IPS-20b (cell line): ENCODE measurements around the gene MAST2.
"Not testable (repeated sequence)": the region's sequence is repeated elsewhere in the genome, so short reads cannot be mapped to it uniquely, and the experiment has no call there.

Experiments
- H3K27ac ChIP-seq: one replicate; pipeline ENCODE4 v1.5.1; 2013; ENCODE audit warnings: low read length
- H3K27me3 ChIP-seq: 2 replicates; pipeline ENCODE4 v1.6.1; 2013; ENCODE audit warnings: mild to moderate bottlenecking, low read length, inconsistent platforms; ENCODE audit not compliant: insufficient read depth
- H3K36me3 ChIP-seq: 2 replicates; pipeline ENCODE4 v1.6.1; 2013; ENCODE audit warnings: low read depth, mild to moderate bottlenecking, inconsistent platforms, low read length, moderate library complexity; ENCODE audit not compliant: insufficient read depth
- H3K4me1 ChIP-seq: 2 replicates; pipeline ENCODE4 v1.6.1; 2013; ENCODE audit warnings: mild to moderate bottlenecking, control low read depth, inconsistent platforms, low read length, moderate library complexity; ENCODE audit not compliant: insufficient read depth
- H3K4me3 ChIP-seq: 2 replicates; pipeline ENCODE4 v1.5.1; 2013; ENCODE audit warnings: mild to moderate bottlenecking, low read length, inconsistent platforms
- H3K9ac ChIP-seq: 2 replicates; pipeline ENCODE4 v1.6.1; 2013; ENCODE audit warnings: low read depth, mild to moderate bottlenecking, inconsistent platforms, low read length, moderate library complexity
- H3K9me3 ChIP-seq: 2 replicates; pipeline ENCODE4 v1.6.1; 2013; ENCODE audit warnings: mild to moderate bottlenecking, low read depth, low read length, inconsistent platforms; ENCODE audit not compliant: insufficient read depth

The MAST2 gene

DNA sequence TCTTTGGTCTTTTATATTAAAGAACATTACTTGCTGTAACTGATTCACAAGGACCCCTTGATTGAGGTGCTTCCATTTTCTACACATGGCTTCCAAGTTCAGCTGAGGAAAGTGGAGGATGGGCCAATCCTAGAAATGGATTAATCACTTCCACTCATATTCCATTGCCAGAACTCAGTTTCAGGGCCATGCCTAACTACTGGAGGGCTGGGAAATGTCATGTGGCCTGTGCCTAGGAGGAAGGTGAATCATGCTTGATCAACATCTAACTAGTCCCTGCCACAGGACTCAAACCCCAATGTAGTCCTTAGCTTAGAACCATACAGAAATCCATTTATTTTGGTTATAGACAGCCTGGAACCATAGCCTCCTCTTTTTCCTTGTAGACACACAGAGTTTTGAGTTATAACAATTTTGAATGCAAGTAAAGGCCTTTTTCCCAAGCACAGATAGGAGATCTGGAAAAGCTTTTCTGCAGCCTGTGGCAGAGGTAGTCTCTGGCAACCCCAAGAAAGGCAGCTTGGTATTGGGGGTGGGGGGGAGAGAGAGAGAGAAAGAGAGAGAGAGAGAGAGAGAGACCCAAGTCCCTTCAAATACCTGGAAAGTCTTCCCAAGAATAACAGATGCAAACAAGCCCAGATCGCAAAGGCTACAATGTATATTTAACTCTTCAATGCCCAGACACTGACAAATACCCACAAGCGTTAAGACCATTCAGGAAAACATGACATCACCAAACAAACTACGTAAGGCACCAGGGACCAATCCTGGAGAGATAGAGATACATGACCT lies 12.5 kb downstream of the MAST2 start:
- H3K4me3 ChIP-seq: no peak overlapping the region
- no peak overlapping the region for H3K9ac ChIP-seq
- H3K27ac ChIP-seq: no peak overlapping the region
- no peaks in the 10 kb centered on the region for H3K4me1 ChIP-seq
- H3K36me3 ChIP-seq: peaks cover 19% of the 10 kb centered on the region
- H3K9me3 ChIP-seq: no peaks in the 10 kb centered on the region
- no peaks in the 10 kb centered on the region for H3K27me3 ChIP-seq

DNA sequence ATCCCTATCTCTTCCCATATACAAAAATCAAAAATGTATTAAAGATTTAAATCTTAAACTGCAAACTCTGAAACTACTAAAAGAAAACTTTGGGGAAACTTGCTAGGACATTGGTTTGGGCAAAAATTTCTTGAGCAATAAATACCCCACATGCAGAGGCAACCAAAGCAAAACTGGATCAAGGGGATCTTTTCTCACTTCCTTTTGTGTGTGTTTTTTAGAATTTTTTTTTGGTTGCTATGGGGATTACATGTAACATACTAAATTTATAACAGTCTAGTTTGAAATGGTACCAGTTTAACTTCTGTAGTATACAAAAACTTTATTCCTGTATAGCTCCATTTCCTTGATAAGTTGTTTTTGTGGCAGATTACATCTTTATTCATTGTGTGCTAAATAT lies 16.8 kb downstream of the MAST2 start:
- H3K9ac ChIP-seq: no peak overlapping the region
- H3K27me3 ChIP-seq: no peaks in the 10 kb centered on the region
- no peaks in the 10 kb centered on the region for H3K4me1 ChIP-seq
- no peak overlapping the region for H3K4me3 ChIP-seq
- H3K36me3 ChIP-seq: peaks cover 11% of the 10 kb centered on the region
- no peak overlapping the region for H3K27ac ChIP-seq
- no peaks in the 10 kb centered on the region for H3K9me3 ChIP-seq

DNA sequence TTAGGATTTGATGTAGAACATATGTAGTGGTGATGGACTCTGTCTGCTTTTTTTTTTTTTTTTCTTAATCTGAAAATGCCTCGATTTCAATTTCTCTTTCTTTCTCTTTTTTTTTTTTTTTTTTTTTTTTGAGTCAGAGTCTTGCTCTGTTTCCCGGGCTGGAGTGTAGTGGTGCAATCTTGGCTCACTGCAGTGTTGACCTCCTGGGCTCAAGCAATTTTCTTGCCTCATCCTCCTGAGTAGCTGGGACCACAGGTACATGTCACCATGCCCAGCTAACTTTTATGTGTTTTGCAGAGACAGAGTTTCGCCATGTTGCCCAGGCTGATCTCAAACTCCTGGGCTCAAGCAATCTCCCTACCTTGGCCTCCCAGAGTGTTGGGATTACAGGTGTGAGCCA lies 17.4 kb downstream of the MAST2 start:
- Histone ChIP-seq H3K36me3 (peaks cover 17% of the 10 kb centered on the region), H3K9me3 (no peaks in the 10 kb centered on the region), H3K4me3 (no peak overlapping the region), H3K9ac (no peak overlapping the region), H3K4me1 (no peaks in the 10 kb centered on the region), H3K27me3 (no peaks in the 10 kb centered on the region), H3K27ac (no peak overlapping the region)

DNA sequence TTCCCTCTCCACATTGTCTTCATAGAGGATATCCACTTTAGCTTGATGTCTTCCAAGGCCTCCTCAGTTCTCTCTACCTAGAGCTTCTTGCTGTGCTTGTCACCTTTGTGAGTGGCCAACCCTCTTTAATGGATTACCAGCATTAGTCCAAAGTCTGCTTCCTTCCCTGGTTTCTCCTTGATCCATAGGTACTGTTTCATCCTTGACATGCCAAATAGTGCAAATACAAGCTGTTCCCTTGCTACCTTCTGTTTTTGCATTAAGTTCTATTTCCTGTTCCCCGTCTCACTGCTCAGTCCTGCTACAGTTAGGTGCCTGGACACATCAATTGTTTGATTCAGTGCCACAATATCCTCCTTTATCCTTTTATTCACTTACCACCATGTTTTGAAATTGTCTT lies 19.2 kb downstream of the MAST2 start:
- no peak overlapping the region for H3K4me3 ChIP-seq
- no peak overlapping the region for H3K9ac ChIP-seq
- no peaks in the 10 kb centered on the region for H3K27me3 ChIP-seq
- peaks cover 21% of the 10 kb centered on the region for H3K36me3 ChIP-seq
- no peaks in the 10 kb centered on the region for H3K4me1 ChIP-seq
- no peak overlapping the region for H3K27ac ChIP-seq
- no peaks in the 10 kb centered on the region for H3K9me3 ChIP-seq

DNA sequence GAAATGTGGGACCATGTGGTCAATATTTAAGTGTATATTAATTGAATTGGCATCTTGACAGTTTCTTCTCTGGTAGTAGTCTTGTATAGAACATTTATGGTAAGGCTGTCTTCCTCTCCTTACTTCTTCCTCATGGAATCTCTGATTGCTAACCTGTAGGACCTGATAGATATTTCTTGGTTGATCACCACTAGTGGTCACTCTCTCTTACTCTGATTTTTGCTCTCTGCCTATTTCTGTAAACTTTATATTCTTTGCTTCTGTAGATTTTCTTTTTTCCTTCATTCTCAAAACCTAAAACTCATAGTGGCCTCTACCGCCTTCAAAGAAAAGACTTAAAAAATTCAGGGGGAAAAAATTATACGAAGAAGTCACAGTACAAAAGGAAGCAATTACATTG lies 21.2 kb downstream of the MAST2 start:
- H3K27me3 ChIP-seq: no peaks in the 10 kb centered on the region
- H3K9ac ChIP-seq: no peak overlapping the region
- no peak overlapping the region for H3K4me3 ChIP-seq
- peaks cover 34% of the 10 kb centered on the region for H3K36me3 ChIP-seq
- no peaks in the 10 kb centered on the region for H3K4me1 ChIP-seq
- no peak overlapping the region for H3K27ac ChIP-seq
- no peaks in the 10 kb centered on the region for H3K9me3 ChIP-seq

DNA sequence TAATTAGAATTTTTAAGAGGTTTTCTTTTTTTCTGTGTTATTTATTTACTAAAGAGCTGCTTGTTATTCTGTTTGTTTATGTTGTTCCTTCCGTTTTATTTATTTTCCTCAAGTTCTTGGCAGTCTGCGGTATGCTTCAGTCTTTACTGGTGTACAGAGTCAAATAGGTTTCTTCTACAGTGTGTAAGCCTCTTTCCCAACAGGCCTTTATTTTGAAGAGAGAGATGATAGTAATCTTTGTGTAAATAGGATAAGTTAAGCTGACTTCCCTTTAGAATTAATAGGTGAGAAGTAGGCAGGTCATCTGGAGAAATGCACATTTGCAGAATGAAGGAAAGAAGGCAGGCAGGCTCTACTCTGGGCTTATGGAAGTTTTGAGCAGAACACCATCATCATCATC lies 23.8 kb downstream of the MAST2 start:
- peaks cover 44% of the 10 kb centered on the region for H3K36me3 ChIP-seq
- no peak overlapping the region for H3K9ac ChIP-seq
- no peaks in the 10 kb centered on the region for H3K4me1 ChIP-seq
- no peak overlapping the region for H3K4me3 ChIP-seq
- H3K27ac ChIP-seq: no peak overlapping the region
- H3K9me3 ChIP-seq: no peaks in the 10 kb centered on the region
- no peaks in the 10 kb centered on the region for H3K27me3 ChIP-seq

DNA sequence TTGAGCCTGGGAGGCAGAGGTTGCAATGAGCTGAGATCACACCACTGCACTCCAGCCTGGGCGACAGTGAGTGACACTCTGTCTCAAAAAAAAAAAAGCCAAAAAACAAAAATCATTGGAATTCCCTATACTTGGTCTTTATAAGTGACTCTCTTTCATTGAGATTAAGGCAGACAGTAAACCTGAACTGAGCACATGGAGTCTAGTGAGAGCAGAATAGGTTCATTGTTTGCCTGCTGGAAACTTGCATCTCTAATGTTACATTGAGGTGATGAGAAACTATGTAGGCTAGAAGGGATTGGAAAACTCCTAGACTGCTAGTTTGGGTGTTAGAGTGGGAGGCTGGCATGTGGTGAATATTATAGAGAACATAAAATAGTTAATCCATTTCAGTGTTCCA lies 25.4 kb downstream of the MAST2 start:
- no peak overlapping the region for H3K9ac ChIP-seq
- no peaks in the 10 kb centered on the region for H3K27me3 ChIP-seq
- peaks cover 52% of the 10 kb centered on the region for H3K36me3 ChIP-seq
- H3K4me3 ChIP-seq: no peak overlapping the region
- no peaks in the 10 kb centered on the region for H3K4me1 ChIP-seq
- H3K27ac ChIP-seq: no peak overlapping the region
- H3K9me3 ChIP-seq: no peaks in the 10 kb centered on the region

DNA sequence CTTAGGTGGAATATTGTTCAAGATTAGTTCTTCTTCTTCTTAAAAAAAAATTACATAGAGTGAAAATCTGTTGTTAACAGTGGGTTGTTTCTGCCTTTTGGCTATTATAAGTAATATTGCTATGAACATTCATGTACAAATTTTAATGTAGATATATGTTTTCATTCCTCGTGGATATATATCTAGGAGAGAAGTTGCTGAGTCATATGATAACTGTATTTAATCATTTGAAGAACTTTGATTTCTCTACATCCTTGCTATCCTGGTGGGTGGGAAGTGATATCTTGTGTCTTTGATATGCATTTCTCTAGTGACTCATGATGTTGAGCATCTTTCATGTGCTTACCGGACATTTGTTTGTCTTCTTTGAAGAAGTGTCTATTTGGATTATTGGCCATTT lies 29.9 kb downstream of the MAST2 start:
- Histone ChIP-seq H3K27ac (no peak overlapping the region), H3K4me1 (no peaks in the 10 kb centered on the region), H3K9ac (no peak overlapping the region), H3K9me3 (no peaks in the 10 kb centered on the region), H3K4me3 (no peak overlapping the region), H3K36me3 (peaks cover 27% of the 10 kb centered on the region), H3K27me3 (no peaks in the 10 kb centered on the region)

DNA sequence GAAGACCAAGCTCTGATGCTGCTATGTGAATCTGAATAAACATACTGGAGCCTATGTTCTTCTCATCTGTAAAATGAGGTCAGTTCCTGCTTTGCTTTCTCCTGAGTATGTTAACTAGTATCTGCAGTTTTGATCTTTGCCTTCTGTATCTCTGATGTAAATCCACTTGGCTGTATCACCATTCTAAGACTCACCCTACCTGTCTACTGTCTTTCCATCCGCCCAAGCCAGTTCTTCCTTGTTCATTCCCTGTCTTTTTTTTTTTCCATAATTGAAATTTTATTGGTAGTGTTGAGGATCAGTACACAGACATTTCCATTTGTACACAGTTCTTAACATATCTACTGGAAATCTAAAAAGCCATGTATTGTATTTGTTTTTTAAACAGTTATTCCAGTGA lies 31.3 kb downstream of the MAST2 start:
- H3K36me3 ChIP-seq: peaks cover 21% of the 10 kb centered on the region
- H3K9ac ChIP-seq: no peak overlapping the region
- H3K27me3 ChIP-seq: no peaks in the 10 kb centered on the region
- no peak overlapping the region for H3K4me3 ChIP-seq
- H3K27ac ChIP-seq: no peak overlapping the region
- no peaks in the 10 kb centered on the region for H3K4me1 ChIP-seq
- no peaks in the 10 kb centered on the region for H3K9me3 ChIP-seq

DNA sequence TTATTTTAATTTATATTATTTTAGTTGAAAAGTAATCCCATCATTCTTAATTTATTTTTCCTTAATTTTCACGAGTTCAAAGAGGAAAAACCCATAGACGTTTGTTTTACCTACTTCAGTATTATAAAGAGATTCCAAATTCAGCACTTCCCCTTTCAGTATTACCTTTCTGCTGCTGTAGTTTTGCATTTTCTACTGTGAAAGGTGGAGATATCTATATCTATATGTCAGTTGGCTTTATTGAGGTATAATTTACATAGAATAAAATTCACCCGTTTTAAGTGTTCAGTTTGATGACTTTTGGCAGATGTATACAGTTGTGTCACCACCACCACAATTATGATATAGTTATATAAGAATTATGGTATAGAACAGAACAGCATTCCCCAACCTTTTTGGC lies 33.0 kb downstream of the MAST2 start:
- H3K9me3 ChIP-seq: no peaks in the 10 kb centered on the region
- H3K9ac ChIP-seq: no peak overlapping the region
- H3K4me3 ChIP-seq: no peak overlapping the region
- H3K27me3 ChIP-seq: no peaks in the 10 kb centered on the region
- H3K4me1 ChIP-seq: no peaks in the 10 kb centered on the region
- peaks cover 12% of the 10 kb centered on the region; the same call in 1 of the 2 replicates for H3K36me3 ChIP-seq
- H3K27ac ChIP-seq: no peak overlapping the region

DNA sequence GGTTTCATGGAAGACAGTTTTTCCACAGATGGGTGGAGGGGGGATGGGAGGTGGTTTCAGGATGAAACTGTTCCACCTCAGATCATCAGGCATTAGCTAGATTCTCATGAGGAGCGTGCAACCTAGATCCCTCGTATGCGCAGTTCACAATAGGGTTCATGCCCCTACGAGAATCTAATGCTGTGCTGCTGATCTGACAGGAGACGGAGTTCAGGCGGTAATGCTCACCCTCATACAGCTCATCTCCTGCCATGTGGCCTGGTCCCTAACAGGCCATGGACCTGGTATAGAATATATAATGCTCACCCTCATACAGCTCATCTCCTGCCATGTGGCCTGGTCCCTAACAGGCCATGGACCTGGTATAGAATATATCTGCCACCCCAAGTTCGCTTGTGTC lies 33.4 kb downstream of the MAST2 start:
- H3K4me1 ChIP-seq: not testable (repeated sequence)

DNA sequence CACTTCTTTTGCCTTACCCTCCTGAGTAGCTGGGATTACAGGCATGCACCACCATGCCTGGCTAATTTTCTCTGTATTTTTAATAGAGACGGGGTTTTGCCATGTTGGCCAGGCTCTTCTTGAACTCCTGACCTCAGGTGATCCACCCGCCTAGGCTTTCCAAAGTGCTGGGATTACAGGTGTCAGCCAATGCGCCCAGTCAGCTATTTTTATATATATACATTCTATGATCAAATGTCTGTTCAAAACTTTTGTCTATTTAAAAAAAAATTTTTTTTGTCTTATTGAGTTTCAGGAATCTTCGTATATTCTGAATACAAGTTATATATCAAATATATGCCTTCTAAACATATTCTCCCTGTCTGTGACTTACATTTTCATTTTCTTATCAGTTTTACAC lies 34.9 kb downstream of the MAST2 start:
- H3K4me1 ChIP-seq, H3K9ac ChIP-seq, H3K27ac ChIP-seq, H3K9me3 ChIP-seq, H3K36me3 ChIP-seq, H3K4me3 ChIP-seq, H3K27me3 ChIP-seq: not testable (repeated sequence)

More for the DNA sequence above, 33.4 kb downstream of the MAST2 start:
- H3K9ac ChIP-seq, H3K4me3 ChIP-seq, H3K9me3 ChIP-seq, H3K27me3 ChIP-seq, H3K27ac ChIP-seq: not testable (repeated sequence)
- H3K36me3 ChIP-seq: peaks cover 12% of the 10 kb centered on the region; the same call in 1 of the 2 replicates
